ENCODE data around the gene YBEY.

Gene YBEY

GRCh38 chr21:46322351-46323226, 36.4 kb downstream of the YBEY start:
- no peak for TF ChIP-seq CTCF (conservative IDR thresholded peaks at IDR 0.05; ENCODE audit: low read depth, low read length)
- H3K4me3 ChIP-seq (ENCODE audit: low read length): peak overlapping the region; percentile 85
- no peak for DNase-seq (ENCODE audit: low read depth)

GRCh38 chr21:46323227-46323709, 37.1 kb downstream of the YBEY start:
- TF ChIP-seq CTCF (conservative IDR thresholded peaks at IDR 0.05; ENCODE audit: low read depth, low read length): no peak
- peak overlapping the region; percentile 85 for H3K4me3 ChIP-seq (ENCODE audit: low read length)
- no peak for DNase-seq (ENCODE audit: low read depth)

GRCh38 chr21:46323710-46324389, 37.7 kb downstream of the YBEY start, which contains the start of the genes C21orf58 and PCNT:
C21orf58 (minus strand) TSS chr21:46323870; CDS start chr21:46322738, 1,132 bp downstream.
PCNT (plus strand) TSS chr21:46324156; CDS start chr21:46324229, 73 bp downstream.
- peak within 1 kb of the TSS; percentile 91 for H3K4me3 ChIP-seq (ENCODE audit: low read length)
- no peak for TF ChIP-seq CTCF (conservative IDR thresholded peaks at IDR 0.05; ENCODE audit: low read depth, low read length)
- peak; percentile 90 for DNase-seq (ENCODE audit: low read depth)

- no peak for TF ChIP-seq CTCF (conservative IDR thresholded peaks at IDR 0.05; ENCODE audit: low read depth, low read length)
- peak overlapping the region; percentile 91 for H3K4me3 ChIP-seq (ENCODE audit: low read length)
- no peak for DNase-seq (ENCODE audit: low read depth)
Observed at GRCh38 chr21:46324390-46325072, 38.4 kb downstream of the YBEY start.

GRCh38 chr21:46325073-46325912, 39.2 kb downstream of the YBEY start:
- DNase-seq (ENCODE audit: low read depth): no peak
- H3K4me3 ChIP-seq (ENCODE audit: low read length): peak overlapping the region; percentile 70
- peak; percentile 50 for TF ChIP-seq CTCF (conservative IDR thresholded peaks at IDR 0.05; ENCODE audit: low read depth, low read length)

GRCh38 chr21:46326110-46326703, 40.1 kb downstream of the YBEY start:
- H3K4me3 ChIP-seq (ENCODE audit: low read length): no peak overlapping the region
- TF ChIP-seq CTCF (conservative IDR thresholded peaks at IDR 0.05; ENCODE audit: low read depth, low read length): no peak
- no peak for DNase-seq (ENCODE audit: low read depth)

All from retinal pigment epithelial cell (primary cell).